Panc1 (cell line): Measurements from ENCODE around the gene ANO9. TPM values are rescaled to one million over a fixed set of nuclear protein-coding genes. Genes with fewer than 3 reads are reported as not detected.

ENCODE experiments used
- ATAC-seq: fragments of 200-7000 bp; cut with Tn5 transposase; 2 replicates; pipeline ENCODE4 v1.9.1; 2020; ENCODE audit warnings: mild to moderate bottlenecking, moderate library complexity
- BruUV-seq: library from RNA; stranded (reverse); fragments of 400-500 nt; replicated peaks from 2 replicates; lab custom pipeline; 2021; lab: Mats Ljungman, UMichigan
- CTCF ChIA-PET: fragments of 300-600 bp; sonication (Branson Sonifier 250); formaldehyde crosslinking; loops from one replicate; lab custom pipeline; 2022; ENCODE audit warnings: antibody characterized with exemption; lab: Charles Lee
- POLR2A ChIA-PET: fragments of 300-600 bp; sonication (Branson Sonifier 250); formaldehyde crosslinking; loops from one replicate; lab custom pipeline; 2022; ENCODE audit warnings: antibody characterized with exemption; lab: Charles Lee
- DNase-seq: peaks from one replicate; pipeline ENCODE4 v3.0.0-alpha.2; 2010; ENCODE audit warnings: low read depth, low spot score
- H3K27ac ChIP-seq: 2 replicates; pipeline ENCODE4 v1.5.1; 2011; ENCODE audit warnings: mild to moderate bottlenecking, low read length, inconsistent platforms
- H3K27me3 ChIP-seq: fragments of 200-500 bp; sonication (Bioruptor generic); 2 replicates; pipeline ENCODE4 v1.6.0; 2014; ENCODE audit warnings: low read length, inconsistent platforms; ENCODE audit not compliant: control insufficient read depth, insufficient read depth
- H3K36me3 ChIP-seq: fragments of 200-500 bp; sonication (Bioruptor generic); 2 replicates; pipeline ENCODE4 v1.5.1; 2014; ENCODE audit warnings: inconsistent platforms, mild to moderate bottlenecking, low read length, moderate library complexity; ENCODE audit not compliant: control insufficient read depth, insufficient read depth
- H3K4me1 ChIP-seq: 2 replicates; pipeline ENCODE4 v1.5.1; 2011; ENCODE audit warnings: inconsistent platforms, mild to moderate bottlenecking, low read length, moderate library complexity; ENCODE audit not compliant: control insufficient read depth, insufficient read depth
- H3K4me3 ChIP-seq, 2 experiments: 2 replicates each; pipeline ENCODE4 v1.5.1; 2011 to 2012; ENCODE audit warnings: low read depth in 2 of 2, low read length in 2 of 2, mild to moderate bottlenecking in 2 of 2, inconsistent platforms in 1 of 2, moderate library complexity in 1 of 2
- H3K9me3 ChIP-seq: fragments of 200-500 bp; sonication (Bioruptor generic); 2 replicates; pipeline ENCODE4 v1.5.1; 2014; ENCODE audit warnings: low read depth, mild to moderate bottlenecking, inconsistent platforms, low read length, moderate library complexity; ENCODE audit not compliant: control insufficient read depth, insufficient read depth
- CTCF ChIP-seq: fragments of 450-650 bp; IDR thresholded peaks from 2 replicates; pipeline ENCODE4 v1.5.1; 2017; ENCODE audit warnings: mild to moderate bottlenecking
- POLR2AphosphoS5 ChIP-seq: IDR thresholded peaks from 2 replicates; pipeline ENCODE4 v1.6.1; 2012; ENCODE audit warnings: mild to moderate bottlenecking, low read depth, low read length, moderate library complexity
- REST ChIP-seq, 2 experiments: IDR thresholded peaks; 2 replicates each; pipeline ENCODE4 v1.6.1; 2011 to 2012; ENCODE audit warnings: low read depth in 2 of 2, control low read depth in 1 of 2, low read length in 1 of 2, mild to moderate bottlenecking in 1 of 2, moderate library complexity in 1 of 2; ENCODE audit not compliant: insufficient read depth in 1 of 2
- SIN3A ChIP-seq: IDR thresholded peaks from 2 replicates; pipeline ENCODE4 v1.6.1; 2012; ENCODE audit warnings: low read depth, mild to moderate bottlenecking, low read length, moderate library complexity, borderline replicate concordance; ENCODE audit not compliant: insufficient read depth
- TCF7L2 ChIP-seq: IDR thresholded peaks from 2 replicates; pipeline ENCODE4 v1.6.1; 2011; ENCODE audit warnings: mild to moderate bottlenecking, low read depth, low read length, inconsistent platforms
- in situ Hi-C: cut with HindIII; loops from 2 replicates; pipeline ENCODE4 v1.10.0; 2016; ENCODE audit warnings: low sequenced_read_pairs, low pct_unique_long_range_greater_than_20kb
- intact Hi-C: fragments of 100-400 bp; cut with micrococcal nuclease; formaldehyde crosslinking; loops from one replicate; pipeline ENCODE4 v1.10.0; 2022; ENCODE audit not compliant: unreplicated experiment
- total RNA-seq: library from RNA; stranded (reverse); gene quantifications from one replicate; pipeline ENCODE4 v1.2.1, GENCODE V29; 2021; ENCODE audit not compliant: unreplicated experiment

ANO9 gene
- total RNA-seq, 1 experiment from 2014 or later: 61.4 TPM

DNA sequence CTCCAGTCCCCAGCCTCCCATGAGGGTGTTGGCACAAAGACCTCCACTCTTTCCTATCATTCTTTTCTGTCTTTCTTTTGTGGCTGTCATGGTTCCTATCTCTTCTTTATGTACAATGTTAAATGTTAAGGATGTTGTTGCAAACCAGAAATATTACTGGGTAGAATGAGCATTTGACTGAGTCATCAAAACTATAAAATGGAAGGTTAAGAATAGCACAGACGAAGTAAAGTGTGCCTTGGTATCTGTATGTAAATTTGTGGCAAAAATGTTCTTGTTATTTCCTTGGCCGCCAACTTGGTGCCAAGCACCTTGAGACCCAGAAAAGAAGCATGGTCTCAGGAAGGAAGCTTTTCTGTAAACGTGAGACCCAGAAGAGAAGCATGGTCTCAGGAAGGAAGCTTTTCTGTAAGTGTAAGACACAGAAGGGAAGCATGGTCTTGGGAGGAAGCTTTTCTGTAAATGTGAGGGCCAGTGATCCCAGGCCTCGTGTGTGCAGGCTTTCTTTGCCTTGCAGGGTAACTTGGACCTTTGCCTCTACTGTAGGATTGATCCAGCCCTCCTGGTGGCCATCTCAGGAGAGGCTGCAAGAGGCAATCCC, 54.5 kb downstream of the ANO9 start:
- Histone ChIP-seq H3K4me1 (peaks cover 7% of the 10 kb centered on the region; the same call in 1 of the 2 replicates), H3K9me3 (peaks cover 8% of the 10 kb centered on the region; the same call in 1 of the 2 replicates), H3K27me3 (no peaks in the 10 kb centered on the region), H3K36me3 (no peaks in the 10 kb centered on the region), H3K27ac (no peak overlapping the region), H3K4me3 (no peak overlapping the region)
- intact Hi-C loops: no loop called here
- DNase-seq (no peak), ATAC-seq (no peak)
- in situ Hi-C loops: no loop called here
- TF ChIP-seq POLR2AphosphoS5: no peak
- POLR2A ChIA-PET: no interaction called here
- CTCF ChIA-PET: no interaction called here
- no TSS peak for BruUV-seq

DNA sequence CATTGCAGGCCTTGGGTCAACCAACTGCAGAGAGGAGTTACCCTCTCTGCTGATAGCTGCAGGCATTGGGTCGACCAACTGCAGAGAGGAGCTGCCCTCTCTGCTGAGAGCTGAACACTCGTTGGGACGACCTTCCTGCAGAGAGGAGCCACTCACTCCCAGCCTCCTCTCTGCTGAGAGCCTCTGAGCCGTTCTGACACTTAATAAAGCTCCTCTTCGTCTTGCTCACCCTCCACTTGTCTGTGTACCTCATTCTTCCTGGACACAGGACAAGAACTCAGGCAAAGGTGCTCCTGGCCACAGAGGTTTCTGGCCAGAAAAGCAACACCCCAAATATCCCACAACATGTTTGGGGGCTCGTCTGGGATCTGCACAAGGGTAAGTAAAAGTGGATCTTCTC, 55.3 kb downstream of the ANO9 start:
- POLR2A ChIA-PET: no interaction called here
- no peak for DNase-seq
- no TSS peak for BruUV-seq
- H3K4me1 ChIP-seq: peaks cover 1% of the 10 kb centered on the region; the same call in 1 of the 2 replicates
- H3K9me3 ChIP-seq: peaks cover 8% of the 10 kb centered on the region; the same call in 1 of the 2 replicates
- intact Hi-C loops (no loop called here), in situ Hi-C loops (no loop called here)
- CTCF ChIA-PET: no interaction called here
- ATAC-seq: no peak
- H3K27me3 ChIP-seq: no peaks in the 10 kb centered on the region
- no peaks in the 10 kb centered on the region; the same call in 1 of the 2 replicates for H3K36me3 ChIP-seq
- TF ChIP-seq REST (IDR thresholded peaks at IDR 0.05; ENCODE audit: insufficient read depth in 1 of 2, low read depth in 2 of 2, low read length in 1 of 2) (no peak), POLR2AphosphoS5 (no peak), TCF7L2 (no peak), SIN3A (no peak), CTCF (no peak)
- H3K27ac ChIP-seq: no peak overlapping the region
- H3K4me3 ChIP-seq: no peak overlapping the region

DNA sequence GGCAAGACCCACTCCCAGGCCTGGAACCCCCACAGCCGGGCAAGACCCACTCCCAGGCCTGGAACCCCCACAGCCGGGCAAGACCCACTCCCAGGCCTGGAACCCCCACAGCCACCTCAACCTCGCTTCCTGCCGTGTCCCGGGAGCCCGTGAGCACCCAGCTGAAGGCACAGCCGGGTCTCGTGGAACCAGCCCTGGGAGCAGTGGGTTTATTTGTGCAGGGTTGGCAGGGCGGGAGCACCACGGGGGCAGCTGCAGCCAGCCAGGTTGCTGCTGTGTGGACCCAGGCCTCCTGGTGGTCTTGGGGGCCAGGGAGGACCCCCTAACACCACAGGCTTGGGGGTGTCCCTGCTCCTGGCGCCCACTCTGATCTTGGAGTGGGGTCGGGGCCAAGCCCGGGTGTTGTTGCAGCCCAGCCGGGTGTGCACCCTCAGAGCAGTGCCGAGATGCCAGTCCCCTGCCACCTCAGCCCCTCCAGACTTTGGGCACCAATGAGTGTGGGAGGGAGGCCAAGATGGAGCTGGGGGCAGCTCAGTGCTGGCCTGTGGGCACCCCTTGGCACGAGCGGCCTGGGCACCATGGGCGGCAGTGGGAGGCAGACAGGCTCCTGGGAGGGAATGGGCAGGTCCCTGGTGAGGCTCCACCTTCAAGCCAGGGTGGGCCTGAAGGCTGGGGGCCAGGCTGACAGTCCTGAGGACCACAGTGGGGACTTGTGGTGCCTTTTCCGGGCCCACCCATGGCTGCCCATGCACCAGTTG, 56.0 kb downstream of the ANO9 start:
- Histone ChIP-seq H3K27ac (no peak overlapping the region), H3K36me3 (no peaks in the 10 kb centered on the region; the same call in 1 of the 2 replicates), H3K4me3 (no peak overlapping the region), H3K9me3 (peaks cover 8% of the 10 kb centered on the region; the same call in 1 of the 2 replicates), H3K4me1 (no peaks in the 10 kb centered on the region), H3K27me3 (no peaks in the 10 kb centered on the region)
- BruUV-seq: no TSS peak
- TF ChIP-seq CTCF (no peak), SIN3A (no peak), REST (IDR thresholded peaks at IDR 0.05; ENCODE audit: insufficient read depth in 1 of 2, low read depth in 2 of 2, low read length in 1 of 2) (no peak), TCF7L2 (no peak), POLR2AphosphoS5 (no peak)
- ChIA-PET POLR2A (no interaction called here), CTCF (no interaction called here)
- ATAC-seq (no peak), DNase-seq (no peak)
- in situ Hi-C loops (no loop called here), intact Hi-C loops (no loop called here)
